HepG2 (cell line): Measurements from ENCODE around the gene AJM1. TPM values are rescaled to one million over a fixed set of nuclear protein-coding genes. Genes with fewer than 3 reads are reported as not detected.

ENCODE experiments used
- ARNT2 ChIP-seq: sonication (generic); formaldehyde crosslinking; IDR thresholded peaks from 2 replicates; pipeline ENCODE4 v1.8.0; 2022; ENCODE audit warnings: mild to moderate bottlenecking, low read depth, missing genetic modification reagents, moderate library complexity
- ATF7 ChIP-seq, 2 experiments: fragments of 450-650 bp in 1 of 2; sonication (generic) in 1 of 2; formaldehyde crosslinking in 1 of 2; IDR thresholded peaks; 2 replicates each; pipeline versions ENCODE4 v1.4.0 to v1.6.1; 2016 to 2020; ENCODE audit warnings: antibody characterized with exemption in 1 of 2, mild to moderate bottlenecking in 1 of 2, missing genetic modification reagents in 1 of 2
- BRF2 ChIP-seq: sonication (generic); formaldehyde crosslinking; IDR thresholded peaks from 2 replicates; pipeline ENCODE4 v1.8.1; 2022; ENCODE audit warnings: mild to moderate bottlenecking, missing genetic modification reagents
- CSRNP1 ChIP-seq: sonication (generic); formaldehyde crosslinking; IDR thresholded peaks from 2 replicates; pipeline ENCODE4 v1.8.1; 2023; ENCODE audit warnings: mild to moderate bottlenecking, missing genetic modification reagents
- GZF1 ChIP-seq: sonication (generic); formaldehyde crosslinking; IDR thresholded peaks from 2 replicates; pipeline ENCODE4 v1.5.1; 2020; ENCODE audit warnings: mild to moderate bottlenecking, missing genetic modification reagents
- HCFC1 ChIP-seq: fragments of 150-350 bp; IDR thresholded peaks from 2 replicates; pipeline ENCODE4 v1.6.1; 2014; ENCODE audit warnings: low read depth, low read length
- HES4 ChIP-seq: sonication (generic); formaldehyde crosslinking; IDR thresholded peaks from 2 replicates; pipeline ENCODE4 v1.9.0; 2021; ENCODE audit warnings: mild to moderate bottlenecking, missing genetic modification reagents, borderline replicate concordance
- MEF2D ChIP-seq: sonication (generic); formaldehyde crosslinking; IDR thresholded peaks from 2 replicates; pipeline ENCODE4 v1.5.1; 2020; ENCODE audit warnings: mild to moderate bottlenecking, missing genetic modification reagents
- MYC ChIP-seq: sonication (generic); formaldehyde crosslinking; IDR thresholded peaks from 2 replicates; pipeline ENCODE4 v1.9.0; 2021; ENCODE audit warnings: missing genetic modification reagents, borderline replicate concordance
- REPIN1 ChIP-seq: sonication (generic); formaldehyde crosslinking; IDR thresholded peaks from 2 replicates; pipeline ENCODE4 v1.8.0; 2022; ENCODE audit warnings: missing genetic modification reagents, low read depth, mild to moderate bottlenecking, borderline replicate concordance
- SALL1 ChIP-seq: sonication (generic); formaldehyde crosslinking; IDR thresholded peaks from 2 replicates; pipeline ENCODE4 v1.8.0; 2022; ENCODE audit warnings: mild to moderate bottlenecking, missing genetic modification reagents
- ZNF253 ChIP-seq: sonication (generic); formaldehyde crosslinking; IDR thresholded peaks from 2 replicates; pipeline ENCODE4 v1.8.0; 2022; ENCODE audit warnings: mild to moderate bottlenecking, missing genetic modification reagents, borderline replicate concordance
- ZNF614 ChIP-seq: IDR thresholded peaks from 2 replicates; pipeline ENCODE4 v1.6.1; 2018; ENCODE audit warnings: missing biosample characterization, missing genetic modification reagents, inconsistent platforms, borderline replicate concordance
- ZSCAN21 ChIP-seq: sonication (generic); formaldehyde crosslinking; IDR thresholded peaks from 2 replicates; pipeline ENCODE4 v1.8.0; 2022; ENCODE audit warnings: mild to moderate bottlenecking, missing genetic modification reagents, moderate library complexity, borderline replicate concordance
- polyA plus RNA-seq, 8 experiments: library from polyadenylated mRNA; depleted of rRNA in 3 of 8; stranded (reverse) in 7 of 8; unstranded in 1 of 8; fragments of >200 nt; fragmentation: Illumina TruSeq in 4 of 8; extraction: Trizol in 4 of 8; gene quantifications; 2 replicates each; pipeline versions ENCODE4 v1.2.1 to v1.2.3, GENCODE V29; 2011 to 2016; ENCODE audit warnings: low read depth in 4 of 8, missing spikeins in 1 of 8, mixed read lengths in 1 of 8; ENCODE audit not compliant: insufficient read depth in 1 of 8
- total RNA-seq, 5 experiments: library from RNA; depleted of rRNA; stranded (reverse); fragments of >200 nt; fragmentation: Illumina TruSeq; extraction: Trizol; gene quantifications; 2 replicates each; pipeline ENCODE4 v1.2.3, GENCODE V29; 2016; ENCODE audit warnings: low read depth in 1 of 5
- TF ChIP-seq, protein P1 (sequence below): sonication (generic); formaldehyde crosslinking; IDR thresholded peaks from 2 replicates; pipeline ENCODE4 v1.5.1; 2020; ENCODE audit warnings: mild to moderate bottlenecking, missing genetic modification reagents, moderate library complexity
- TF ChIP-seq, protein P2 (sequence below): sonication (generic); formaldehyde crosslinking; IDR thresholded peaks from 2 replicates; pipeline ENCODE4 v1.4.0; 2020; ENCODE audit warnings: mild to moderate bottlenecking, missing genetic modification reagents
- TF ChIP-seq, protein P3 (sequence below): conservative IDR thresholded peaks from 2 replicates; pipeline ENCODE4 v1.6.1; 2018; ENCODE audit warnings: missing genetic modification reagents

The AJM1 gene
- total and polyA plus RNA-seq, 2 of the 13 experiments (the other 11 are each of a cell fraction or from before 2014, with no cell fraction given) = 1.1 to 1.2 TPM

DNA sequence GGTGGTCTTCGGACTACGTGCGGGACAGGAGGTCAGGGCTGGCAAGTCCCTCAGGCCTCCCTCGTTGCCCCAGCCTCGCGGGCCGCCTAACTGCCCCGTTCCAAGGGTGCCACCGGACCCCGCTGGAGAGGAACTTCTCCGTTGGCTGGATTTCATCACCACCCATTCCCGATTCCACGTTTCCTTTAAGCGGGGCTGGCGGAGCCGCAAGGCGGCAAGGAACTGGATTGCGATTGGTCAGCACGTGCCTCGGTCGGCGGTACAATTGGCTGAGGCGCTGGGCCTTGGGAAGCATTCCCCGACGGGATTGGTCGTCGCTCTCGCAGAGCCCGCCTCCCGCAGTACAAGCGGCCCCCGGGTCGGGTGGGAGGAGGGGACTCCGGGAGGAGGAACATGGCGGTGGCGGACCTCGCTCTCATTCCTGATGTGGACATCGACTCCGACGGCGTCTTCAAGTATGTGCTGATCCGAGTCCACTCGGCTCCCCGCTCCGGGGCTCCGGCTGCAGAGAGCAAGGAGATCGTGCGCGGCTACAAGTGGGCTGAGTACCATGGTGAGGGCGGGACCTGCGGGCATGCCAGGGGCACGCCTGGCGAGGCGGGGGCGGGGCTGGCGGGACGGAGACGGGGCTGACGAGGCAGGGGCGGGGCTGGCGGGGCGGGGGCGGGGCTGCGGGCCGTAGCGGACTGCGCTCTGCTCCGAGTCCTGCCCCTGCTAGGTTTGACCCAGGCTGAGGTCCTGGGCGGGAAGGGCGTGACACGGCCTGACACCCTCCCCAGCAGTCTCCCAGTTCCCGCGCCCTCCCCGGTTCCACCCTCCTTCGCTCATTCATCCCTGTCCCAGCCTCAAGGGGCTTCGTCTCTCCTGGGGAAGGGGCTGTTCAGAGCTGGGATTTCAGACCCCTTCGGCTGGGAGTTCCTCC is 7.0 kb downstream of the AJM1 start, which contains the start of gene PHPT1 (continued):
- TF ChIP-seq, protein P1, sequence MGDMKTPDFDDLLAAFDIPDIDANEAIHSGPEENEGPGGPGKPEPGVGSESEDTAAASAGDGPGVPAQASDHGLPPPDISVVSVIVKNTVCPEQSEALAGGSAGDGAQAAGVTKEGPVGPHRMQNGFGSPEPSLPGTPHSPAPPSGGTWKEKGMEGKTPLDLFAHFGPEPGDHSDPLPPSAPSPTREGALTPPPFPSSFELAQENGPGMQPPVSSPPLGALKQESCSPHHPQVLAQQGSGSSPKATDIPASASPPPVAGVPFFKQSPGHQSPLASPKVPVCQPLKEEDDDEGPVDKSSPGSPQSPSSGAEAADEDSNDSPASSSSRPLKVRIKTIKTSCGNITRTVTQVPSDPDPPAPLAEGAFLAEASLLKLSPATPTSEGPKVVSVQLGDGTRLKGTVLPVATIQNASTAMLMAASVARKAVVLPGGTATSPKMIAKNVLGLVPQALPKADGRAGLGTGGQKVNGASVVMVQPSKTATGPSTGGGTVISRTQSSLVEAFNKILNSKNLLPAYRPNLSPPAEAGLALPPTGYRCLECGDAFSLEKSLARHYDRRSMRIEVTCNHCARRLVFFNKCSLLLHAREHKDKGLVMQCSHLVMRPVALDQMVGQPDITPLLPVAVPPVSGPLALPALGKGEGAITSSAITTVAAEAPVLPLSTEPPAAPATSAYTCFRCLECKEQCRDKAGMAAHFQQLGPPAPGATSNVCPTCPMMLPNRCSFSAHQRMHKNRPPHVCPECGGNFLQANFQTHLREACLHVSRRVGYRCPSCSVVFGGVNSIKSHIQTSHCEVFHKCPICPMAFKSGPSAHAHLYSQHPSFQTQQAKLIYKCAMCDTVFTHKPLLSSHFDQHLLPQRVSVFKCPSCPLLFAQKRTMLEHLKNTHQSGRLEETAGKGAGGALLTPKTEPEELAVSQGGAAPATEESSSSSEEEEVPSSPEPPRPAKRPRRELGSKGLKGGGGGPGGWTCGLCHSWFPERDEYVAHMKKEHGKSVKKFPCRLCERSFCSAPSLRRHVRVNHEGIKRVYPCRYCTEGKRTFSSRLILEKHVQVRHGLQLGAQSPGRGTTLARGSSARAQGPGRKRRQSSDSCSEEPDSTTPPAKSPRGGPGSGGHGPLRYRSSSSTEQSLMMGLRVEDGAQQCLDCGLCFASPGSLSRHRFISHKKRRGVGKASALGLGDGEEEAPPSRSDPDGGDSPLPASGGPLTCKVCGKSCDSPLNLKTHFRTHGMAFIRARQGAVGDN (CRISPR knock-in tag) = peak; percentile 79
- TF ChIP-seq ZSCAN21 (peak; percentile 44; the same call in 1 of the 2 replicates), BRF2 (CRISPR knock-in tag) (0 out of 2 replicates have a peak, but pooled peaks have one; percentile 35), ARNT2 (CRISPR knock-in tag) (peak; percentile 79; the same call in 1 of the 2 replicates), HCFC1 (peak; percentile 42; the same call in 1 of the 2 replicates), CSRNP1 (CRISPR knock-in tag) (peak; percentile 78), REPIN1 (CRISPR knock-in tag) (peak; percentile 42), ZNF614 (CRISPR knock-in tag) (no peak), SALL1 (peak; percentile 50), MYC (CRISPR knock-in tag) (peak; percentile 88), ZNF253 (CRISPR knock-in tag) (0 out of 2 replicates have a peak, but pooled peaks have one; percentile 11), HES4 (CRISPR knock-in tag) (peak; percentile 69; the same call in 1 of the 2 replicates), ATF7 (IDR thresholded peaks at IDR 0.05) (no peak), ATF7 (CRISPR knock-in tag; IDR thresholded peaks at IDR 0.05) (peak; percentile 32; the same call in 1 of the 2 replicates), GZF1 (0 out of 2 replicates have a peak, but pooled peaks have one; percentile 62), MEF2D (CRISPR knock-in tag) (peak; percentile 59; the same call in 1 of the 2 replicates)
- TF ChIP-seq, protein P2, sequence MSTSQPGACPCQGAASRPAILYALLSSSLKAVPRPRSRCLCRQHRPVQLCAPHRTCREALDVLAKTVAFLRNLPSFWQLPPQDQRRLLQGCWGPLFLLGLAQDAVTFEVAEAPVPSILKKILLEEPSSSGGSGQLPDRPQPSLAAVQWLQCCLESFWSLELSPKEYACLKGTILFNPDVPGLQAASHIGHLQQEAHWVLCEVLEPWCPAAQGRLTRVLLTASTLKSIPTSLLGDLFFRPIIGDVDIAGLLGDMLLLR (CRISPR knock-in tag) = peak; percentile 52
- TF ChIP-seq, protein P3, sequence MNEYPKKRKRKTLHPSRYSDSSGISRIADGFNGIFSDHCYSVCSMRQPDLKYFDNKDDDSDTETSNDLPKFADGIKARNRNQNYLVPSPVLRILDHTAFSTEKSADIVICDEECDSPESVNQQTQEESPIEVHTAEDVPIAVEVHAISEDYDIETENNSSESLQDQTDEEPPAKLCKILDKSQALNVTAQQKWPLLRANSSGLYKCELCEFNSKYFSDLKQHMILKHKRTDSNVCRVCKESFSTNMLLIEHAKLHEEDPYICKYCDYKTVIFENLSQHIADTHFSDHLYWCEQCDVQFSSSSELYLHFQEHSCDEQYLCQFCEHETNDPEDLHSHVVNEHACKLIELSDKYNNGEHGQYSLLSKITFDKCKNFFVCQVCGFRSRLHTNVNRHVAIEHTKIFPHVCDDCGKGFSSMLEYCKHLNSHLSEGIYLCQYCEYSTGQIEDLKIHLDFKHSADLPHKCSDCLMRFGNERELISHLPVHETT (CRISPR knock-in tag) = peak; percentile 83
